DND-41 (cell line): ENCODE data around the gene VPS37B.
"Not testable (repeated sequence)": the region's sequence is repeated elsewhere in the genome, so short reads cannot be mapped to it uniquely, and the experiment has no call there.

ENCODE experiments used
- ATAC-seq: fragments of 200-7000 bp; cut with Tn5 transposase; 3 replicates; pipeline ENCODE4 v1.9.1; 2021; ENCODE audit warnings: low read depth; ENCODE audit not compliant: insufficient read depth
- DNase-seq: peaks from one replicate; pipeline ENCODE4 v3.0.0-alpha.2; 2020
- H2AFZ ChIP-seq: 2 replicates; pipeline ENCODE4 v1.6.0; 2012; ENCODE audit warnings: low read depth, low read length
- H3K27ac ChIP-seq: 2 replicates; pipeline ENCODE4 v1.5.1; 2012; ENCODE audit warnings: low read length, inconsistent platforms
- H3K27me3 ChIP-seq: fragments of 200-600 bp; sonication (generic); 2 replicates; pipeline ENCODE4 v1.6.0; 2012; ENCODE audit warnings: low read length, mild to moderate bottlenecking, inconsistent platforms; ENCODE audit not compliant: insufficient read depth, poor library complexity
- H3K36me3 ChIP-seq: 2 replicates; pipeline ENCODE4 v1.5.1; 2012; ENCODE audit warnings: low read length, inconsistent platforms; ENCODE audit not compliant: insufficient read depth
- H3K4me1 ChIP-seq: 2 replicates; pipeline ENCODE4 v1.5.1; 2012; ENCODE audit warnings: mild to moderate bottlenecking, low read length; ENCODE audit not compliant: insufficient read depth
- H3K4me2 ChIP-seq: 2 replicates; pipeline ENCODE4 v1.6.0; 2012; ENCODE audit warnings: mild to moderate bottlenecking, moderate library complexity, low read length, inconsistent platforms; ENCODE audit not compliant: insufficient read depth
- H3K4me3 ChIP-seq, 2 experiments: fragments of 200-600 bp in 1 of 2; shearing (Covaris generic) in 1 of 2; 2 replicates each; pipeline ENCODE4 v1.5.1; 2012 to 2016; ENCODE audit warnings: inconsistent platforms in 2 of 2, low read length in 2 of 2, mild to moderate bottlenecking in 2 of 2, low read depth in 1 of 2, moderate library complexity in 1 of 2
- H3K79me2 ChIP-seq: 2 replicates; pipeline ENCODE4 v1.6.0; 2012; ENCODE audit warnings: low read length, inconsistent platforms; ENCODE audit not compliant: insufficient read depth
- H3K9ac ChIP-seq: 2 replicates; pipeline ENCODE4 v1.6.0; 2012; ENCODE audit warnings: low read depth, mild to moderate bottlenecking, inconsistent platforms, low read length, moderate library complexity
- H3K9me3 ChIP-seq: 2 replicates; pipeline ENCODE4 v1.5.1; 2012; ENCODE audit warnings: low read length, moderate library complexity, mild to moderate bottlenecking, inconsistent platforms; ENCODE audit not compliant: insufficient read depth, severe bottlenecking
- H4K20me1 ChIP-seq: 2 replicates; pipeline ENCODE4 v1.6.0; 2012; ENCODE audit warnings: low read length; ENCODE audit not compliant: insufficient read depth
- CTCF ChIP-seq: IDR thresholded peaks from 2 replicates; pipeline ENCODE4 v1.5.1; 2012; ENCODE audit warnings: borderline replicate concordance, low read length, moderate library complexity, mild to moderate bottlenecking; ENCODE audit not compliant: poor library complexity, severe bottlenecking; ENCODE audit errors: extremely low read depth
- EZH2 ChIP-seq: IDR thresholded peaks from 3 replicates; pipeline ENCODE4 v1.6.1; 2012; ENCODE audit warnings: borderline replicate concordance, low read depth, mild to moderate bottlenecking, moderate library complexity, low read length, inconsistent platforms; ENCODE audit not compliant: severe bottlenecking

VPS37B gene

GRCh38 chr12:122942637-122943036 is 46.7 kb upstream of the VPS37B start:
- TF ChIP-seq EZH2 (no peak), CTCF (no peak)
- H3K9ac ChIP-seq = no peak overlapping the region
- H3K9me3 ChIP-seq = no peaks in the 10 kb centered on the region
- no peaks in the 10 kb centered on the region for H3K36me3 ChIP-seq
- H3K4me1 ChIP-seq = no peaks in the 10 kb centered on the region
- H3K4me3 ChIP-seq = no peak overlapping the region
- H4K20me1 ChIP-seq = no peaks in the 10 kb centered on the region; the same call in 1 of the 2 replicates
- DNase-seq (no peak), ATAC-seq (no peak)
- H2AFZ ChIP-seq = no peak overlapping the region
- no peak overlapping the region for H3K4me2 ChIP-seq
- H3K79me2 ChIP-seq = no peaks in the 10 kb centered on the region
- H3K27ac ChIP-seq = no peak overlapping the region
- no peaks in the 10 kb centered on the region for H3K27me3 ChIP-seq

DNA sequence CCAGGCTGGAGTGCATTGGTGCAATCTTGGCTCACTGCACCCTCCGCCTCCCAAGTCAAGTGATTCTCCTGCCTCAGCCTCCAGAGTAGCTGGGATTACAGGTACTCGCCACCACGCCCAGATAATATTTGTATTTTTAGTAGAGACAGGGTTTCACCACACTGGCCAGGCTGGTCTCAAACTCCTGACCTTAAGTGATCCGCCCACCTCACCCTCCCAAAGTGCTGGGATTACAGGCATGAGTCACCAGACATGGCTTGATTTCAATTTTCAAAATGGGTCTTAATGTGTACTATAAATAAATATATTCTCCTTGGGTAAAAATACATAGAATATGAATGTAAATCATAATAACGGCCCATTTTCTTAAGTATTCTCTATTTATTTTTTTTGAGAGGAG is 45.4 kb upstream of the VPS37B start:
- not testable (repeated sequence) for H3K27ac ChIP-seq, H2AFZ ChIP-seq, H3K9ac ChIP-seq, H3K27me3 ChIP-seq, H3K79me2 ChIP-seq, DNase-seq, ATAC-seq, H3K36me3 ChIP-seq, H3K4me1 ChIP-seq, H3K4me2 ChIP-seq, H3K4me3 ChIP-seq, H3K9me3 ChIP-seq, H4K20me1 ChIP-seq

- no peaks in the 10 kb centered on the region for H3K4me1 ChIP-seq
- TF ChIP-seq CTCF = no peak
- no peak for TF ChIP-seq EZH2
These were observed 43.2 kb upstream of the VPS37B start for GRCh38 chr12:122939125-122939524.

DNA sequence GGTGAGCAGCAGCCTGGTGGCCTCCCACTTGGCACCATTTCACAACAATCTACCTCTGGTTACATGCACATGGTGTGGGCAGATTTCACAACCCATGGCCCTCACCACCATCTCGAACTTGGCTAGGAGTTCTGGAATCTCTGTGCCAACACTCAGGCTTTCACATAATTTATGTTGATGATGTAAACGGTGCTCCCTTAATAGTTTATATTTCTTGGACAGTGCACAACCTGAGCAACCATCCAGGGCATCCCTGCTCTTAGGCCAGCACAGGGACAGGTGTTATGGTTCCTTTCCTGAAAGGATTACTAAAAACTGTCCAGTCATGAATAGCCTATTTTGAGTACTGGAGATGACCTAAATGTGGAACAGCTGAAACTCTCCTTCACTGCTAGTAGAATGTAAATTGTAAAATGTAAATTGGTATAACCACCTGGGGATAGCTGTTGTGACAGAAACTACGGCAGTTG is 41.7 kb upstream of the VPS37B start:
- Histone ChIP-seq H3K4me2 (no peak overlapping the region), H3K27me3 (no peaks in the 10 kb centered on the region), H3K79me2 (no peaks in the 10 kb centered on the region), H3K9me3 (no peaks in the 10 kb centered on the region), H3K4me3 (no peak overlapping the region), H2AFZ (no peak overlapping the region), H3K36me3 (no peaks in the 10 kb centered on the region), H3K27ac (no peak overlapping the region), H3K9ac (no peak overlapping the region), H3K4me1 (no peaks in the 10 kb centered on the region), H4K20me1 (no peaks in the 10 kb centered on the region)
- DNase-seq (no peak), ATAC-seq (no peak)
- no peak for TF ChIP-seq CTCF
- TF ChIP-seq EZH2 = no peak

More at GRCh38 chr12:122939125-122939524, 43.2 kb upstream of the VPS37B start:
- DNase-seq (no peak), ATAC-seq (no peak)
- Histone ChIP-seq H3K36me3 (no peaks in the 10 kb centered on the region), H4K20me1 (no peaks in the 10 kb centered on the region), H3K27me3 (no peaks in the 10 kb centered on the region), H3K4me2 (no peak overlapping the region), H3K27ac (no peak overlapping the region), H3K9ac (no peak overlapping the region), H3K79me2 (no peaks in the 10 kb centered on the region), H2AFZ (no peak overlapping the region), H3K9me3 (no peaks in the 10 kb centered on the region), H3K4me3 (no peak overlapping the region)
